ENCODE results near the gene GALNT18. TPM values are rescaled to one million over a fixed set of nuclear protein-coding genes. Genes with fewer than 3 reads are reported as not detected.

Gene GALNT18
- total RNA-seq, 1 donor from 2014 or later, result 20.0 TPM

DNA sequence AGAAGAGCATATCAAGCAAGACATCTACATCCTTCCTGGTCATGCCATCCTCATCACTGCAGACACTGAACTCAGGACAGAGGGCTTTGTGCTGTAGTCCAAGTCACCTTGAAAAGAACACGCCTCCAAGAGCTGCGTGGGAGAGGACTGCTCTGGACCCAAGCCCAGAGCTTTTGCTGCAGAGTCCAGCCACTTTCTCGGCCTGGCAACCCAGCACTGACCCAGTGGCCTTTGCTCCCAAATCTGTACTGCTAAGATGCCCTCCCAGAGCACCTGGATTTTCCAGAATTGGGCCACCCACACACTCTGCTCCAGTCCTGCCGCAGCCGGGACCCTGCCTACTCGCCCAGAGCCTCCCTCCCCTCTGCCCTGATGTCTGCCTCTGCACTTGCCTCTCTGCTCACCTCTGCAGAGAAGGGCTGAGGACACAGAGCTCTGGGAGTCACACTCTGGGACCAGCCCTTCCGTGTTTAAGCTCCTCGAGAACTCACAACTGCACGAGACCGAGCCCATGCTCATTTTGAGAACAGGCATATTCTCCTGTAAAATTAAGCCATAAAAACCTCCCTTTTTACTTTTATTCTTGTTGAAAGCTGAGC lies 185.0 kb downstream of the GALNT18 start:
- peak; percentile 31 for DNase-seq (ENCODE audit: low spot score)

DNA sequence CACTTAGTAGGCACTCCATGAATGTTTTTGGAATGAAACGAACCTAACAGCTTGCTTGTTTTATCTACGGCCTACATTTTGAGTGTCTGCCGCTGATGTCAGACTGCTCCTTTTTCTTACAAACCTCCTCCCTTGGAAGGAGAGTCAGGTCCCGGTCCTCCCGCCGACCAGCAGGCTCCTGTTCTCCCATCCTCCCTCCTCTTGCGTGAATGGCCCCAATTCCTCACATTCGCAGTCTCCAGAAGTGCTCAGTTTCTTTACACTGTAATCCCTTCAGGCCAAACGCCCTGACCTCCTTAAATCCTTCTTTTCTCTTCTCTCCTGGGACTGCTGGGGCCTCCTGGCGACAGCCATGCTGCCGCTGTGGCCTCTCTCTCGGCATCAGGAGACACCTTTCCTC lies 186.2 kb downstream of the GALNT18 start:
- no peak for DNase-seq (ENCODE audit: low spot score)

DNA sequence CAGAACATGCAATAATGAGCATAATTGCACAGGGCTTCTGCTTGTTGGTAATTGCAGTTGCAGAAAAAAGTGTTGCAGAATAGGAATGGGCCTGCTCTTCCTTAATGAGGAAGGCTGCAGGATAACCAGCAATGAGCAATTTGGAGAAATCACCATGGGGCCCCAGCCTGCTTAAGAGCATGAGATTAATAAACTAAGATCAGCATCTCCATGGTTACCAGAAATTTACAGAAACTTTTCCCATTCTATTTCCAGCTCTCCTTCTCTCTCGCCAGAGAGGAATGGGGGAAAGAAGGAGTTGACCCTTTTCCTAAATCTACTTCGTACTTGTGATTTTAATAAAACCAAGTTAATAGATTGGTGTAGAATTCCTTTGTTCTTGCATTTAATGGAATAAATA lies 187.8 kb downstream of the GALNT18 start:
- DNase-seq (ENCODE audit: low spot score), result no peak

DNA sequence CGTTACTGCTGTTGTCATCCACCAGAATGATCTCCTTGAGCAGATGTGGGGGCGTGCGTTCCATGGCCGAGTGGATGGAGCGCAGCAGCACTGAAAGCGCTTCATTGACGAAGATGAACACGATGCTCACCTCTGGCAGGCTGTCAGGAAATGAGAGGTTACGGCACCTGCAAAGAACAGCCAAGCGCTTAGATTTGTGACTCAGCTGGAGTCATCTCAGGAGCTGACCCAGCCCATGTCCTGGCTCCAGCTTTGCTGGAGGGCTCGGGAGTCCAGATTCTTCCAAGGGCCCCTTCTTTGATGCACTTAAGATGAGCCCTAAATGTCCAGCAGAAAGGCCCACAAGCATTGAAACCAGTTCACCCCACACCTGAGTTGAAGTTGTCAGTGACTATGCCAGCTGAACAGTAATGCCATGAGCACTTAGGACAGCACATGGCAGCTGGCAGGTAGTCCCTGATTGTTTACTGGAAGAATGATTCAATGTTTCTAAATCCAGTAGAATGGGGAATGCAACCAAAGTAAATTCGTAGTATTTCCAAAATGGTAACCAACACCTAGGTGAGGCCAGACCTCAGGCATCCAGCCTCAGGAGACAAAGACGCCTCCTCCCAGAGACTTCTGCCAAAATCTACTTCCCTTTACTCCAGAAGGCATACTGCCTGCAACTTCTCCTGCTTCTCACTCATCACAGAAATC lies 189.0 kb downstream of the GALNT18 start:
- no peak for DNase-seq (ENCODE audit: low spot score)

DNA sequence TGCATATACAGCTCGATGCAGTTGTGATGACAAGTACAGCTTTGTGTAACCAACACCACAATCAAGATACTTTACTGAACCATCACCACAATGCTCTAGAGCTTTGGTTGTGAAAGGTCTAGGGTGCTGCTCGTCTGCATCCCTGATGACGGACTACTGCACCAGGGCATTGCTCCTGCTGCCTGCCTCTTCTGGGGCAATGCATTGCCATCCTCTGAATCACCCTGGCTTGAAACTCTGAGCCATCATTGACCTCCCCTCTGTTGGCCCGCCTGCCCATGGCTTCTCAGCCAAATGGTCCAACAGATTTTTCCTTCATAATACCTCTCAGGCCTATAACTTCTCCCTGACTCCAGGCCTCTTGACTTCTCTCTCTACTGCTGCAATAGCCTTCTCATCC lies 191.4 kb downstream of the GALNT18 start:
- DNase-seq (ENCODE audit: low spot score), result no peak

DNA sequence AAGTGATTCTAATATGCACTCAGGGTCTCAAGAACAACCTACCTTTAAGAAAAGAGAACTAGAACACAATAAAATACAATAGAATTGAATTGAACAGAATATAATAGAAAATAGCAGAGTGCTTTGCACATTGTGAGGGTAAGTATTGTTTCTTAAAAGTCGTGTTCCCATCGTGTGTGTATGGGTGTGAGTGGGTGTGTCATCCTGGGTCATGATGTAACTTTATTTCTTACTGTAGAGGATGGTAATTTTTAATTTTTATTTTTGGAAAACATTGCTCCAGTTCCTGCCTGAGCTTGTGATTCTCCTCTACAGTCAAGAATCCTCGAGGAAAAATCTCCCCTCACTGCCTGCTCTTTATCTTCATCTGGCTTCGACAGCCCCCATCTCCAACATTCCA lies 193.1 kb downstream of the GALNT18 start:
- no peak for DNase-seq (ENCODE audit: low spot score)

DNA sequence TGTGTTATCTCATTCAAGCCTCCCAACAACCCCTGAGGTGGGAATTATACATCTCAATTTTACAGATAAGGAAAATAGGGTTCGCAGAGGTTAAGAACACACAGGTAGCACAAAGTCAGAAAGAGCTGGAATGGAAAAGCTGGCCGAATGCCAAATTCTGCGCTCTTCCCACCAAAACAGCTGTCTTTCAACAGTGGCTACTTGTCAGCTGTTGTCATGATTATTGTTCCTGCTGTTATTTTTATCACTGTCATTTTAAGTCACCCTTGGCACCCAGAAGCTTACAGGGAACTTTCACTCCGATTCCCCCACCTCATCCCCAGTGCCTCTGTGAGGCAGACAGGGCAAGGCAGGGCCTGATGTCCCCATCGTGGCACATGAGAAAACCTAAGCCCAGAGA lies 194.3 kb downstream of the GALNT18 start:
- no peak for DNase-seq (ENCODE audit: low spot score)

DNA sequence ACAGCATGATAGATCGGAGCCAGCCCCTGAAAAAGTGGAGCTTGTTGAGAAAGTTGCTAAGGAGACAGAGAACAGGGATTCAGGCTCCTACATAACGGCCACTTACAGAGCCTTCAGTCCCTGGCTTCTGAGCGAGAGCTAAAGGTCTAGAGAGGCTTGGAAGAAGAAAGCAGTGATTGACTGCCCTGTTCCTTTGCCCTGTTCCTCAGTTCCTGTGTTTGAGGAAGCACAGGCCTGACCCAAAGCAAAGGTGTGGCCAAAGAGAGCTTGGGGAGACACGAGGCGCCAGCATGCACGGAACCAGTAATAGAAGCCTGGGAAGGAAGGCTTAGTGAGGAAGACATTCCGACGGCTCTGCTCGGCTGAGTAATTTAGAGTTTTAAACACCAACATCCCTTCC lies 194.7 kb downstream of the GALNT18 start:
- peak; percentile 42 for DNase-seq (ENCODE audit: low spot score)

DNA sequence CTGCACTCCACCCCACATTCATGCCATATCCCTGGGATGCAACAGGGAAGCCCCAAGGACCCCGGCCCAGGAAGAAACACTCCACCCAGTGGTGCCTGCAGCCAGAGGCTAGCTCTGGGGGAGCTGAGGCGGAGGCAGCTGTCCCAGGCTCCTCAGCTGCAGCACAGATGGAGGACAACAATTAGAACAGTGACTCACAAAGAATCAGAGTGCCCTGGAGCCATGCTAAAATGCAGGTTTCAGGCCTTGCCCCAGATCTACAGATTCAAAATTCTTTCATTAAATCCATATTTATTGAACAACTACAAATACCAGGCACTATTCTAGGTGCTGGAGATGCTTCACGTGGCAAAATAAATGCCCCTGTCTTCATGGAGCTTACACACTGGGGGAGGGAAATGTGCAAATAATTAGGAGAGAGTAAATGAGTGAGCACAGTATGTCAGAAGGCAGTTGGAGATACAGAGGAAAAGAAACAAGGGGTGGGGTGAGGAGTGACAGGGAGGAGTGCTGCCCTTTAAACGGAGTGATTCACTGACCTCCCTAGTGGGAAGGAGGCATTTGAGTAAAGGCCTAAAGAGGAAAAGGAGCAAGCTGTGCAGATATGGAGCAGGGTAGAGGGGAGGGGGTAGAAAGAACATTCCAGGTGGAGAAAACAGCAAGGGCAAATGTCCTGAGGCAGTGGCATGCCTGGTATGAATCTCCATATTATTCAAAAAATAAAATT lies 195.4 kb downstream of the GALNT18 start:
- DNase-seq (ENCODE audit: low spot score), result no peak

DNA sequence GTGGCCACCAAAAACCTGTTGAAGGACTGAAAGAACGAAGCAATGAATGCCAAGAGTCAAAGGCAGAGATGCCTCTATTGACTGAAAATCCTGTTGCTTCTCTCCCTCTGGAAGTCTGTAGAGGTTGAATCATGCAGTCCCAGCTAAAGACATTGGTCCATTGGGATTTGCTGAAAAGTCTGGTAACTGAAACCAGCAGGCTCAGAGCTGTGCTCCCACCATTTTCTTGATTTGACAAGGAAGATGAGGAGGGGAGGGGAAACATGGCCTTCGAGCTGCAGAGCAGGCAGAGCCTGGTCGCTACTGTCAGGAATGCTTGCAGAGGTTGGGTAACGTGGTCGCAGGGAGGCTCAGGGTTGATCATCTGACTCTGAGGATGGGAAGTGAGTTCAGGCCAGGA lies 196.0 kb downstream of the GALNT18 start:
- no peak for DNase-seq (ENCODE audit: low spot score)

DNA sequence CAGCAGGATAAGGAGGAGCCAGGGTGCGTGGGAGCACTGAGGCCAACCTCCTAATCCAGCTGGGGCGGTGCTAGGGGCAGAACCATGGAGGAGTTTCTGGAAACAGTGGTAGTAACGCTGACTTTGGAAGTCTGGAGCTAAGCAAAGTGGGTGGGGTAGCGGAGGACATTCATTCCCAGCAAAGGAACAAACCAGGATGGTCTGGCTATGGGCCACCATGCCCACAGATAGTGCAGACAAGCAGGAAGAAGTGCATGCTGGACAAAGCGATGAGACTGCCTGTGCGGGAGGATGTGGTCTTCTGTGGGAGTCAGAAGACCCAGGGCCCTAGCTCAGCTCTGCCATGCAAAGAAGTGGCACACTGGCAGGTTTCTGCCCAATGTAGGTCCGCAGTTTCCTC lies 197.1 kb downstream of the GALNT18 start:
- DNase-seq (ENCODE audit: low spot score), result no peak

DNA sequence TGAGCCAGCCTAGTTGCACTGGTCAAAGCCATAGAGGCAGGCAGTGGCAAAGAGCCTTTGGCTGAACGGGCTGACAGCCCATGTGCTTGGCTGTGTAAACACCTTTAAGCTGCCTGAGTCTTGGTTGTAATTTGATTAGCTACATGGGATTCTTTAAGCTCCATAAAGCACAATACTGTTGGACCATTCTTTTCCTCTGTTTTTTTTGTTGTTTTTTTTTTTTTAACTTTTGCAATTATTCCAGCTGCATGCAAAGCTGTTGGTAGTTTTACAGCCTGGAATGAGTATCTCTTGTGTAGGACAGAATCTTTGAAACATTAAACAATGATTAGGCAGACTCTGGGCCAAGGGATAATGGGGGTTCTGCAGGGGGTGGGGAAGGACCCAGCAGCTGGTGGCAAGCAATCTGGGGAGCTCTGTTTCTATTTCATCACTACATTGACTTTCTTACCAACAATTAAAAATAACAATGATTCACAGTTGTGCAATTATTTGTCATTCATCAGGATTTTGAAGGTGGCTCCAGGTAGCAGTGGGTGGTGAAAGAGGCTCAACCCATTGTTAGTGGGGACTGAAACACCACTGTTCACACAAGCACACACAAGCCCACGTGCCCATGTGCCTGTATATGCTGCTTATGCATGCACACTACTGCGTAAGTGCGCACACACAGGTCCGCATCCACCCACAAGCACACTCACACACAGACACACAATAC lies 199.2 kb downstream of the GALNT18 start:
- DNase-seq (ENCODE audit: low spot score), result no peak

DNA sequence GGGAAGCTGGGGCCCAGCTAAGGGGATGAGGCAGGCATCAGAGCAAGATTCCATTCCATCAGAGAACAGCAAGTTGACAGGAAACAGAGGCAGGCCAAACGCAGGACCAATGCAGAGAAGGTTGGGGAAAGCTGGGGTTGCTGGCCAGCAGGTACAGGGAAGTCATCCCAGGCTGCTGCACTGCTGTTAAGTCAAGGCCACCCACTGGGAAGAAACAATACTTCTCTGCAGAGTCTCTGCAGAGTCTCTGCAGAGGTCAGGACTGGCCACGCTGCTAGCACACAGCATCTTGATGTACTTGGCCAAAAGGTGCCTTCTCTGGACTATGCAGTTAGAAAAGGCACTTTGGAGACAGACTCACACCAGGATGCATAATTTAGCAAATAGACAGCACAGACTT lies 200.3 kb downstream of the GALNT18 start:
- DNase-seq (ENCODE audit: low spot score), result no peak

DNA sequence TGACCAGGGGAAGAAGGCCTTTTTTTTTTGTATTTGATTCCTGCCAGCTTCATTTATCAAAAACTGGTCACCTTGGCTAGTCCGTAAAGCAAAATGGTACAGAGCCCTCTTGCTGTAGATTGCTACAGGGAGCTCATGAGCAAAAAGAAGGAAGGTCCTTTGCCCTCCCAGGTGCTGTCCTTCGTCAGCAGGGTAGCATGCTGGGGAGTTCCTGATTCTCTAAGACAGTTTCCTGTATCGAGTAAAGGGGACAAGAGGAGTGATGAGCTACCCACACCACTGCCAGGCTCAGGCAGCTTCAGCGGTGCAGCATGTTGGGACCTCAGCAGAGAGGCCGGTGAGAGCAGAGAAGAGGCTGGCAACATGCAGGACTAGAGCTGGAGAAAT lies 200.9 kb downstream of the GALNT18 start:
- DNase-seq (ENCODE audit: low spot score), result no peak

DNA sequence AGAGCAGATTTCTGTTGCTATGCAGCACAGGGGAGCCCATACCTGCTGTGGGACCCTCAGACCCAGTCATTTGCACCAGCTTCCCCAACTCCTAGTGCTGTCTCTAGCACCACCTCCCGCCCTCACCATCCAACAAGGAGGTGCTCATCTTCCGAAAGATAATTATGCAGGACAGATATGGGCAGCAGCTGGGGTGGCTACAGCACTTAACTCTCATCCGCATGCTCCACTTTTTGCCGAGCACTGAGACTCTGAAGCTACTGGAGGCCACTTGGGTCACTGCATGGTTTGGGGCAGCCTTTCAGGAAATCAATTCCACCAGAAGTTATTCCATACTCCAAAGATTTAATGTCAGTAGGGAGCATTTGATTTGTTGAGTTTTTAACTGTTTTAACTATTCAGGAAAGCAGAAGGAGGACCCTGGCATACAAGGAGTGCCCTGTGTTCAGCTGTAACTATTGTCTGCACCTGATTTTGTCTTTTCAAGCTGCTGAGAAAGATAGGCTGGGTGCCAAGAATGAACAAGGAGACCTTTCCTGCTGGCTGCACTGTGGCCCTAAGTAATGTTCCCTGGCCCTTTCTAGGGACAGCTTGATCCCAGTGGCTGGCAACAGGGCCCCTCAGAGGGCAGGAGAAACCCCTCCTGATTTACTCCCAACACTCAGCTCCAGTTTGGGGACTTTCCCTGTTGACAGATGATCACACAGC lies 201.5 kb downstream of the GALNT18 start:
- no peak for DNase-seq (ENCODE audit: low spot score)

DNA sequence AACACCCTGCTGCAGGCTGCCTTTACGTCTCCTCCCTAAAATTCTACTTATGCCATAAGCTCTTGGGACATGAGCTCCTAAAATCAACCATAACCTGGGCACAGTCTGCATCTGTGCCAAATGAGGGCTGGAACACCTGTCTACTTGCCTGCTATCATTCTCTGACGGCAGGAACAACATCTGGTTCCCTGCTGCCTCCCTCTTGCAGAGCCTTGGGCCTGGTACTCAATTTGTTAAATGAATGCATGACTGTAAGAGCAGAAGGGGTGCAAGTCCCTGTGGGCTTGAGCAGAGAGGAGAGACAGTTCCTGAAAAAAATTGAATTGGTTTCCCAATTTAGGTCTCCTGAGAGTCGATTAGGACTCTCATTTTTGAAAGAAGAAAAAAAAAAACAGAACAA lies 202.1 kb downstream of the GALNT18 start:
- no peak for DNase-seq (ENCODE audit: low spot score)

DNA sequence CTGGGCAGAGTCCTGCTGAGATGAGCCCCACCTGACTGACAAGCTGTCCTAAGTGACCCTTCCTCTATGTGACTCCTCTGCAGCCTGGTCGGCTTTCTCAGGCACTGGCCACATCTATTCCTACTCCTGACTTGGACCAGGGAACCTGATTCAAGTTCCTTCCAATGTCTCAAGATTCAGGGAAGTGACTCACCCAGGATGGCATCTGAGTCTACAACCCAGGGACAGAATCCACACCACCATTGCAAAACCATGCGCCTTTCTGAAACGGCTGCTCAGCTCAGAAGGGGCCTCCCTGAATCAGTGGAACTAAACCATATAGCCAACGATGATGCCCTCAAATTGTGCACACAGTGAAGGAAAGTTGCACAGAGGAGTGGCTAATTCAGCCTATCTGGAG lies 204.9 kb downstream of the GALNT18 start:
- no peak for DNase-seq (ENCODE audit: low spot score)

DNA sequence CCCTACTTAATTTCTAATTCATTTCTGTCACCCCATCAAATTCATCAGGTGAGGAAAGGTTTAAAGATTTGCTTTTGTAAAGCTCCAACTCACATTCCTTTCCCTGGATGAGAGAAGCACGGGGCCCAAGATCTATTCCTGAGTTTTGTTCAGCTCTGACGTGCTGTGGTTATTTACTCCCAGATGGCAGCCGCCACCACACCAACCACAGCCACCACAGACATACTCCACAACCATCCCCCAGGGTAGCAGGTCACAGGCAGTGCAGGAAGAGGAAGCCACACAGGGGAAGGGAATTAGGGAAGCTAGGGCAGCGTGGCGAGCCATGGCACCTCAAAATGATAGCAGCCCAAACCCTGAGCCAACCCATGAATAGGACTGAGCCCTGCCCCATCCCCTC lies 205.3 kb downstream of the GALNT18 start:
- peak; percentile 31 for DNase-seq (ENCODE audit: low spot score)

DNA sequence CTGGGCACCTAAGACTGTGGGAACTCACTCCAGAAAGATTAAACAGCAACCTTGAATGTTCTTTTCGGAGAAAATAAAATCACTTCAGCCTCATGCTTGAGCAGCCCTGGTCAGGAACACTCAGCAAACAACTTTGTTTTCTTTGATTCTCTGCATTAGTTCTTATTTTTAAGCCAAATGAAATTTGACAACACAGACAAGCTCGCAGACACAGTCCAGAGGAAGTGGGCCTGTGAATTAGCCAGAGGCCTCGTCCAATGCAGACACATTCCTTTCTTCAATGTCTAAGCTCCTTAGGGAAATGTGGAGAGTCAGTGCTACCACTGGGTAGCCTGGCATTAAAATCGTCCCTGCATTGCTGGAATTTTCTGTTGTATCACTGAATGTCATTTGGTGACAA lies 205.9 kb downstream of the GALNT18 start:
- DNase-seq (ENCODE audit: low spot score), result no peak

DNA sequence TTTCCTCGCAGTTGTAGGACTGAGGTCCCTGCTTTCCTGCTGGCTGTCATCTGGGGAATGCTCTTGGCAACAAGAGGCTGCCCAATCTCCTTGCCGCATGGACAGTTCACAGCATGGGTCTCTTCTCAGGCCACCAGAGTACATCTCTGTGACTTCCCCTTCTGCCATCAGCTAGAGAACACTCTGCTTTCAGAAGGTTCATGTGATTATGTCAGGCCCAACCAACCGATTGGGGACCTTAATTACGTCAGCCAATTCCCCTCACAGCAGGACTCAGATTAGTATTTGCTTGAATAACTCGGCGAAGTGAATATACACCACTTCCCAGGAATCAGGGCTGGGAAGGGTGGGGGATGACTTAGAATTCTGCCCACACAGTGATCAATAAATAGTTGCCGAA lies 206.8 kb downstream of the GALNT18 start:
- no peak for DNase-seq (ENCODE audit: low spot score)

DNA sequence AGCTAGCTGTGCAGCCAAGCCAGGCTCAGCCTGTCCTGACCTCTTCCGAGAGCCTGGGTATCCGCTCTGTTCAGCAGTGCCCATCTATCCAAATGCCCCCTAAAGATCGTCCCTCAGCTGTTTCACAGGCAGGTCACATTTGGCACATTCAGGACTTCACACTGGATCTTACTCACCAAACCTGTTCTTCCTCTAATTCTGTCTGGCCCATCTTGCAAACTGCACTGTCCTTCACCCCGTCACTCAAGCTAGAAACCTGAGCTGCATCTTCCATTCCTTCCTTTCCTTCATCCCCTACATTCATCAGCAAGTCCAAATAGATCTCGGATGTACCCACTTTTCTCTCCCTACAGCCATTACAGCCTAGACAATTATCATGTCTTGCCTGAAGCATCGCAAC lies 208.0 kb downstream of the GALNT18 start:
- no peak for DNase-seq (ENCODE audit: low spot score)

DNA sequence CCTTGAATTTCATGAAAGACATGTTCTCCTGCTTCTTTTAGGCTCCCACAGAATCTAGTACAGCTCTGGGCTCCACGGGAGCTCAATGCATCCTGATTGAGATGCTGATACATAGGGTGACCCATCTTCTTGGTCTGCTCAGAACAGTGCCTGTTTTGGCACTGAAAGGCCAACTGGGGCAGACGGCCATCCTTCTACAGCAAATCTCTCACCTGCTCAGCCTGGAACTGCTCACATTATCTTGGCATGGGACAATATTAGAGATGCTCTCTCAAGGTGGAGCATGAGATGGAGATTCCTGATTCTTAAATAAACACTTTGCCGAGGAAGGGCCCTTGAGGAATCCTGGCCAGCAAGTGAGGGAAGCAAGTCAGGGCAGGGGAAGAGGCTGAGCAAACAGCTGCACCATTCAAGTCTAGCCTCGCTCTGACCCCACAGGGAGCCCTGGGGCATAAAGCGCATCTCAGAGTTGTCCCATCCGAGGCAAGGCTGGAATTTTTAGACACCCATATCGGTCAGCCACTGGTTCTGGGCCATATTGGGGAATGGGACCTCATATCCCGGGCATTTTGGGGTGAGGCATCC lies 210.3 kb downstream of the GALNT18 start:
- no peak for DNase-seq (ENCODE audit: low spot score)
